ENCODE data around the gene ABCG2.

Gene ABCG2

GRCh38 chr4:88087004-88087403 is 71.4 kb downstream of the ABCG2 start:
- DNase-seq, result no peak
- Histone ChIP-seq H3K4me1 (no peaks in the 10 kb centered on the region), H3K9me3 (no peaks in the 10 kb centered on the region), H3K36me3 (no peaks in the 10 kb centered on the region), H3K27me3 (peaks cover 4% of the 10 kb centered on the region), H3K4me3 (ENCODE audit: low read depth, low read length) (no peak overlapping the region)
- TF ChIP-seq CTCF (IDR thresholded peaks at IDR 0.05; ENCODE audit: low read depth, low read length), result no peak

GRCh38 chr4:88080626-88081025 is 77.8 kb downstream of the ABCG2 start:
- H3K9me3 ChIP-seq, result no peaks in the 10 kb centered on the region
- H3K36me3 ChIP-seq, result no peaks in the 10 kb centered on the region; the same call in 1 of the 2 replicates
- H3K4me1 ChIP-seq, result no peaks in the 10 kb centered on the region
- no peak for DNase-seq
- no peak overlapping the region for H3K4me3 ChIP-seq (ENCODE audit: low read depth, low read length)
- no peak for TF ChIP-seq CTCF (IDR thresholded peaks at IDR 0.05; ENCODE audit: low read depth, low read length)
- no peaks in the 10 kb centered on the region for H3K27me3 ChIP-seq

- TF ChIP-seq CTCF (IDR thresholded peaks at IDR 0.05; ENCODE audit: low read depth, low read length), result no peak
- Histone ChIP-seq H3K4me3 (ENCODE audit: low read depth, low read length) (no peak overlapping the region), H3K36me3 (peaks cover 8% of the 10 kb centered on the region), H3K9me3 (no peaks in the 10 kb centered on the region), H3K27me3 (no peaks in the 10 kb centered on the region), H3K4me1 (no peaks in the 10 kb centered on the region)
- DNase-seq, result no peak
Observed at GRCh38 chr4:88078579-88078978, 79.9 kb downstream of the ABCG2 start.

- TF ChIP-seq CTCF (IDR thresholded peaks at IDR 0.05; ENCODE audit: low read depth, low read length), result no peak
- no peak overlapping the region for H3K4me3 ChIP-seq (ENCODE audit: low read depth, low read length)
- H3K27me3 ChIP-seq, result no peaks in the 10 kb centered on the region
- H3K9me3 ChIP-seq, result no peaks in the 10 kb centered on the region
- H3K36me3 ChIP-seq, result peaks cover 8% of the 10 kb centered on the region
- no peaks in the 10 kb centered on the region for H3K4me1 ChIP-seq
- no peak for DNase-seq
Observed at GRCh38 chr4:88077911-88078524, 80.4 kb downstream of the ABCG2 start.

GRCh38 chr4:88075336-88075735 is 83.1 kb downstream of the ABCG2 start:
- peaks cover 16% of the 10 kb centered on the region for H3K36me3 ChIP-seq
- no peaks in the 10 kb centered on the region for H3K27me3 ChIP-seq
- no peaks in the 10 kb centered on the region for H3K4me1 ChIP-seq

More at GRCh38 chr4:88075336-88075735, 83.1 kb downstream of the ABCG2 start:
- Histone ChIP-seq H3K9me3 (no peaks in the 10 kb centered on the region), H3K4me3 (ENCODE audit: low read depth, low read length) (no peak overlapping the region)
- no peak for TF ChIP-seq CTCF (IDR thresholded peaks at IDR 0.05; ENCODE audit: low read depth, low read length)
- no peak for DNase-seq
